ENCODE measurements around the gene PNMA8A.

GRCh38 chr19:46428239-46429135 is 42.9 kb downstream of the PNMA8A start, which contains the start of gene PNMA8C:
- TF ChIP-seq EP300 (IDR thresholded peaks at IDR 0.05) (no peak), POLR2A (IDR thresholded peaks at IDR 0.05) (no peak), CTCF (IDR thresholded peaks at IDR 0.05) (no peak)

Measured in sigmoid colon (tissue), 4 donors.